Measurements from ENCODE around the gene PACS2. TPM values are rescaled to one million over a fixed set of nuclear protein-coding genes. Genes with fewer than 3 reads are reported as not detected.

Gene PACS2
- total RNA-seq, 1 experiment from 2014 or later, result 72.5 TPM

- Histone ChIP-seq H3K9ac (ENCODE audit: extremely low read depth, insufficient read length, low read length) (no peak overlapping the region), H3K27ac (ENCODE audit: insufficient read length, low read depth, low read length) (no peak overlapping the region), H3K23me2 (ENCODE audit: insufficient read length, low read depth, low read length, poor library complexity, severe bottlenecking) (peaks cover 8% of the 10 kb centered on the region), H3K4me2 (ENCODE audit: insufficient read depth, insufficient read length, low read length) (no peak overlapping the region), H2BK15ac (ENCODE audit: low read depth, low read length) (no peak overlapping the region), H3K56ac (ENCODE audit: insufficient read length, low read depth, low read length) (no peak overlapping the region), H2BK20ac (ENCODE audit: low read depth, low read length, poor library complexity, severe bottlenecking) (no peak overlapping the region), H2BK5ac (ENCODE audit: insufficient read length, low read length) (no peak overlapping the region), H2BK12ac (ENCODE audit: insufficient read length, low read depth, low read length) (no peak overlapping the region), H4K8ac (replicated peaks; ENCODE audit: insufficient read length, low read depth, low read length) (no peak overlapping the region), H2AFZ (ENCODE audit: low read length) (no peak overlapping the region), H3K79me1 (ENCODE audit: insufficient read depth, low read depth, low read length, poor library complexity, severe bottlenecking) (peaks cover 5% of the 10 kb centered on the region), H3K14ac (ENCODE audit: insufficient read depth, low read length) (no peak overlapping the region), H4K20me1 (ENCODE audit: control insufficient read depth, insufficient read depth, insufficient read length) (peaks cover 7% of the 10 kb centered on the region), H3K9me3 (ENCODE audit: control insufficient read depth, low read depth, low read length) (no peaks in the 10 kb centered on the region), H3K4me1 (ENCODE audit: insufficient read depth, low read length) (no peaks in the 10 kb centered on the region; the same call in 1 of the 2 replicates), H2BK120ac (ENCODE audit: low read depth, low read length, poor library complexity, severe bottlenecking) (no peak overlapping the region), H3K4ac (ENCODE audit: low read depth, low read length) (no peak overlapping the region), H4K91ac (ENCODE audit: insufficient read length, low read depth, low read length) (no peak overlapping the region), H3K23ac (ENCODE audit: insufficient read length, low read depth, low read length) (no peak overlapping the region), H3K27me3 (ENCODE audit: insufficient read depth, low read length) (no peaks in the 10 kb centered on the region), H4K5ac (ENCODE audit: insufficient read length, low read depth, low read length) (no peak overlapping the region), H2AK5ac (ENCODE audit: insufficient read length, low read length) (no peak overlapping the region), H3K79me2 (ENCODE audit: insufficient read depth, low read length) (peaks cover 7% of the 10 kb centered on the region; the same call in 1 of the 2 replicates), H3K18ac (ENCODE audit: insufficient read length, low read depth, low read length) (no peak overlapping the region), H3T11ph (ENCODE audit: low read length) (no peak overlapping the region)
- peak; percentile 25 for DNase-seq
- H3K4me1 Mint-ChIP-seq, result peaks cover 19 to 26% of the 10 kb centered on the region in 2 experiments
- peaks cover 16% of the 10 kb centered on the region for H3K27me3 Mint-ChIP-seq (ENCODE audit: low read depth)
- H3K27ac Mint-ChIP-seq, result no peak overlapping the region
- TF ChIP-seq CTCF (conservative IDR thresholded peaks at IDR 0.05), result no peak
- H3K4me3 Mint-ChIP-seq, result peak overlapping the region in 1 of 2 experiments; percentile 75; a peak in 1 of 5 replicates
- no peaks in the 10 kb centered on the region for H3K9me3 Mint-ChIP-seq
- WGBS (ENCODE audit: extremely low coverage, insufficient read length, low lambda C conversion rate), result no CpG with 5 or more reads among the region's 13 CpGs
- no peaks in the 10 kb centered on the region; a peak in 1 of 7 replicates for H3K36me3 Mint-ChIP-seq (ENCODE audit: insufficient read depth in 1 of 3, low read depth in 3 of 3)
These were observed 1.6 kb upstream of the PACS2 start for GRCh38 chr14:105312973-105313372.
